ENCODE data around the gene IL1RAPL2.

Gene IL1RAPL2

DNA sequence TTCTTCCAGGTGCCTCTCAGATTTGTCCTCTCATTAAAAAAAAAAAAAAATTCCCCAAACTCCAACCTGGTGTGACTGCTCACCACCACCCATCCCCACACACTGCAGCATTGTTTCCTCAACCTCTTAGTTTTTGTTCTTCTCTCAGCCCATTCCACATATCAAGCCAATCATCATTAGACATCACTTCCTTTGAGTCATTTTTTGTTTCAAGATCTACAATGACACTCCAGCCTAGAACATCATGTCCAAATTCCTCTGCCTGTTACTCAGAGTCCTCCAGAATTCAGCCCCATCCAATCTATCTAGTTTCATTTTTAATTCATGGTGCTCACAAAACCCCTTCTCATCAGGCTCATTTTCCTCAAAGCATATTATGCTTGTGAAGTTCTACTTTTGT is 917.0 kb downstream of the IL1RAPL2 start:
- no peak overlapping the region for H3K4me3 ChIP-seq (ENCODE audit: low read depth, low read length)
- in situ Hi-C loops (cut with HindIII; ENCODE audit: low sequenced_read_pairs), result no loop called here
- TF ChIP-seq, protein P1, sequence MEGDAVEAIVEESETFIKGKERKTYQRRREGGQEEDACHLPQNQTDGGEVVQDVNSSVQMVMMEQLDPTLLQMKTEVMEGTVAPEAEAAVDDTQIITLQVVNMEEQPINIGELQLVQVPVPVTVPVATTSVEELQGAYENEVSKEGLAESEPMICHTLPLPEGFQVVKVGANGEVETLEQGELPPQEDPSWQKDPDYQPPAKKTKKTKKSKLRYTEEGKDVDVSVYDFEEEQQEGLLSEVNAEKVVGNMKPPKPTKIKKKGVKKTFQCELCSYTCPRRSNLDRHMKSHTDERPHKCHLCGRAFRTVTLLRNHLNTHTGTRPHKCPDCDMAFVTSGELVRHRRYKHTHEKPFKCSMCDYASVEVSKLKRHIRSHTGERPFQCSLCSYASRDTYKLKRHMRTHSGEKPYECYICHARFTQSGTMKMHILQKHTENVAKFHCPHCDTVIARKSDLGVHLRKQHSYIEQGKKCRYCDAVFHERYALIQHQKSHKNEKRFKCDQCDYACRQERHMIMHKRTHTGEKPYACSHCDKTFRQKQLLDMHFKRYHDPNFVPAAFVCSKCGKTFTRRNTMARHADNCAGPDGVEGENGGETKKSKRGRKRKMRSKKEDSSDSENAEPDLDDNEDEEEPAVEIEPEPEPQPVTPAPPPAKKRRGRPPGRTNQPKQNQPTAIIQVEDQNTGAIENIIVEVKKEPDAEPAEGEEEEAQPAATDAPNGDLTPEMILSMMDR (IDR thresholded peaks at IDR 0.05; ENCODE audit: low read depth, low read length, missing control alignments), result no peak

DNA sequence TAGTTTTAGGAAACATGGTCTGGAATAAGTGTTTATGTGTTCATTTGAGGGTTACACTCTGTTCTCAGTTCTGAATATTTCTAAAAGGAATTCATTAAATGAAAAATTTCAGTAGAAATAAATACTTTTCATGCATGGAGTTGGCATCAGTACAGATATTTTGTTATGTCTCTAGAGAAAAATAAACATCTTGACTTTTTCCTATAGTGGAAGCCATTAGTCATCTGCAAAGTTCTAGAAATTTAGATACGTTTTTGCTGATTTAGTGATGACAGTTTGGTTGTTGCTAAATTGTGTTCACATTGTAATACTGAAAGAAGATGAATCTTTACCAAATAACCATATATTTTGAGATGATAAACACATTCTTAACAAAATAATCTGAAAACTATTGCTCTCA is 922.7 kb downstream of the IL1RAPL2 start:
- DNase-seq (ENCODE audit: low read depth), result no peak
- no peak overlapping the region for H3K4me3 ChIP-seq (ENCODE audit: low read depth, low read length)
- TF ChIP-seq, protein P1 (IDR thresholded peaks at IDR 0.05; ENCODE audit: low read depth, low read length, missing control alignments), result no peak
- in situ Hi-C loops (cut with HindIII; ENCODE audit: low sequenced_read_pairs), result no loop called here

More for the DNA sequence above, 917.0 kb downstream of the IL1RAPL2 start:
- no peak for DNase-seq (ENCODE audit: low read depth)

DNA sequence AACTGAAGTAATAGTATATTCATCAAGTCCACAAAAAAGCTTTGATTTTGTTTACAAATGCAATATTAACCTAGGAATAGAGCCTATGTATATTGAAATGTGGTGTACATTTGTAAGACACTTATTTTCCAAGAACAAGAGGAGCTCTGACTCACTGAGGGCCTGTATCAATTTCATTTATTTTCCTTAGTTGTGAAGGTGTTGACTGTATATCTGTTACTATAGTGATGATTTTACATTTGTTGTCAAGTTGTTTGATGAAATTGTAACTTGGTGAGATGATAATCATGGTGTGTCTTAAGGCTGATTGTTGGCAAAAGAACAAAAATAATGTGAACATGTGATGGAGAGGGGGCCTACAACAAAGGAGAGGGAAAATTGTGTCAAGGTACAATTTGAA is 929.4 kb downstream of the IL1RAPL2 start:
- TF ChIP-seq, protein P1 (IDR thresholded peaks at IDR 0.05; ENCODE audit: low read depth, low read length, missing control alignments), result no peak
- in situ Hi-C loops (cut with HindIII; ENCODE audit: low sequenced_read_pairs), result no loop called here
- no peak for DNase-seq (ENCODE audit: low read depth)
- no peak overlapping the region for H3K4me3 ChIP-seq (ENCODE audit: low read depth, low read length)

DNA sequence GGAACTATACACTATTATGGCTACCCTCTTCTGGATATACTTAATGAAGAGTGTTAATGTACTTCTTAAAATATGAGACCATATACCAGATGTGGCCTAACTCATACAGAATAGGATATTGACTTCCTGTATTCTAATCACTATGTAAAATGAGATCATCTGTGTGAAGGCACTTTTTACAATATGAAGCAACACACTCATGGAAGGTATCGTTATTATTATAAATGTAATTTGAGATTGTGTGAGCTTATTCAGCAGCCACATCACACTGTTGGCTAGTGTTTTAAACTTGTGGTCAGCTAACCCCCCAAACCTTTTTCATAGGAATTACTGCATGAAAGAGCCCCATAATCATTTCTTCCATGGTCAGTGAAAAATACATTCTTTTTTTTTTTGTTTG is 936.3 kb downstream of the IL1RAPL2 start:
- DNase-seq (ENCODE audit: low read depth), result peak; percentile 62
- H3K4me3 ChIP-seq (ENCODE audit: low read depth, low read length), result no peak overlapping the region
- in situ Hi-C loops (cut with HindIII; ENCODE audit: low sequenced_read_pairs), result no loop called here
- TF ChIP-seq, protein P1 (IDR thresholded peaks at IDR 0.05; ENCODE audit: low read depth, low read length, missing control alignments), result no peak

DNA sequence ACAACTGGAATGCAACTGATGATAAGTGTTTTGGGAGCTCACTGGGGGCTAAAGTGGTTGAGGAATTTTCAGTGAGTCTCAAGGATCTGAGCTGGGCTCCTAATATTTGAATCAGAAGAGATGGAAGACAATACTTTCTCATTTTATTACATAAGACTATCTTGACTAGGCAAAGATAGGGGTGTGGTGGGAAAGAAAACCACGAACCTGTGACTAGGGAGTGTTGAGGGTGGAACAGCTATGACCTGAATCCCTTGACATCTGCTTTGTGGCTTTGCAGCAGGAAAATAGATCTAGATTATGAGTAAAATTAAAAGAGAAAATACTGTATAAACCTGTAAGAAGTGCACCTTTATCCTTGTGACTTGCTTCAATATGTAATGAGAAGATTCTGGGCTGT is 949.6 kb downstream of the IL1RAPL2 start:
- in situ Hi-C loops (cut with HindIII; ENCODE audit: low sequenced_read_pairs), result no loop called here
- TF ChIP-seq, protein P1 (IDR thresholded peaks at IDR 0.05; ENCODE audit: low read depth, low read length, missing control alignments), result no peak
- no peak for DNase-seq (ENCODE audit: low read depth)
- no peak overlapping the region for H3K4me3 ChIP-seq (ENCODE audit: low read depth, low read length)

DNA sequence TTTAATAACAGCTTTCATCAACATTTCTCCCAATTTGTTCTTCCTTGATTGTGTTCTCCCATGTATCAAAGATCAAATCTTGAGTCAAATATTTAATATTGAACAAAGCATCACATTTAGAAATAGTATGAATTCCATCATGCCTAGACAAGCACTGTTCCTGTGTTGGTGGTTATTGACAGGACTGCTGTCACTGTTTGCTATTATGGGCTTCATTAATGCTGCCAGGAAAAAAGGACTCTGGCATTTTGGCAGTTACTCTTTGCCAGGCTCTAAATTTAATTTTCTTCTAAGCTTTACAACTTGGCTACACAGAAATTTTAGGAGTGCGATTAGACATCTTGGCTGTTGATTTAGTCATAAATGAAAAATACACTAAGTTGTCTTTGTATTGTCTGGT is 960.4 kb downstream of the IL1RAPL2 start:
- no peak for DNase-seq (ENCODE audit: low read depth)
- TF ChIP-seq, protein P1 (IDR thresholded peaks at IDR 0.05; ENCODE audit: low read depth, low read length, missing control alignments), result no peak
- in situ Hi-C loops (cut with HindIII; ENCODE audit: low sequenced_read_pairs), result no loop called here
- no peak overlapping the region for H3K4me3 ChIP-seq (ENCODE audit: low read depth, low read length)

DNA sequence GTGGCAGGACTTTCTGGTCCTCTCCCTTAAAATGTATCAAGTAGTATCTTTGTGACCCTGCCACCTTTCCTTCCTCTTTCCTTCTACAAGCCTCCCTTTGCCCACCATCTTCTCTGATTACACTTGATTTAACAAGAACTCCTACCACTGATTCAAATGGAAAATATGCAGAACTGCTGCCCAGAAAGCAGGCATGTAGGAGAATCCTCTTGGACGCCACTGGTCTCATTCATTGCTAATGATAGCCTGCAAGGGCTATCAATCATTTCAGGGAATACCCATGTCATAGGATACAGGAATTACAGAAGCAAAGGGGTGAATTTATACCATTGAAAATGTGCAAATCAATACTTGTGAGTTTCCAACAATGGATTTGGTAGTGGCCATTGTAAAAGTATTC is 961.8 kb downstream of the IL1RAPL2 start:
- no peak for DNase-seq (ENCODE audit: low read depth)
- in situ Hi-C loops (cut with HindIII; ENCODE audit: low sequenced_read_pairs), result no loop called here
- no peak overlapping the region for H3K4me3 ChIP-seq (ENCODE audit: low read depth, low read length)
- TF ChIP-seq, protein P1 (IDR thresholded peaks at IDR 0.05; ENCODE audit: low read depth, low read length, missing control alignments), result no peak
